ENCODE results near the gene GLRA1.

Gene GLRA1

DNA sequence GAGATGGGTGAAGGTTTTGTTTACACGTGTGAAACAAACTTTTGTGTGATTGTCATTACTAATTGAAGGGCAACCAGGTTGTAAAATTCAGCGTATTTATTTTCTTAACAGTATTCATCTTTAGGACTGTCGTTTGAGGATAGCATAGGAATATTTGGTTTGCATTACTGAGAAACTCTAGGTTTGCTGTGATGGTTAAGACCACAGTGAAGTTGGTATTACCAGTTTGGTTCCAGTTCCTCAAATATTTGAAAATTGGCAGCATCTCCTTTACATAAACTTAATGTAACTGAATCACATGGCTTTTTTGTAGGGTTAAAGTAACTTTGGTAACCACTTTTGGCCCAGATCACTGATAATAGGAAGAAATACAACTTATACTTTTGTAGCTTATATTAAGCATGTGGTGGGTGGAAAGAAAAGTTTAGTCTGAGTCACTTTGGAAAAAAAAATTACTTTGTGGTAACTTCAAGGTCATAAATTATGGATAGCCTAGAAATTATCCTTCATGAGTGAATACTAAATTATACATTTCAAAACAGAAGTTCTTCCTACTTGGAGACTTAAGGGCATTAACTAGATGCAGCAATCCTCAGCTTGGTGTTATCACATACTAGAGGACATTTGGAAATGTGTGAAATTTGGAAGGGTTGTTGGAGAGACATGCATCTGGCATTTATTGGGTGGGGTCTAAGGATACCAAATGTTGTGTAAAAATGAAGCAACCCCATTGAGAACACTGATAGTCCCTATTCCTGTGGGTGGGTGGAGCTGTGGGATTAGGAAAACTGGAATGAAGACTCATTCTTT, 119.0 kb downstream of the GLRA1 start:
- no peak for TF ChIP-seq CTCF (IDR thresholded peaks at IDR 0.05; ENCODE audit: low read depth, low read length)
- no peaks in the 10 kb centered on the region for H3K9me3 ChIP-seq (ENCODE audit: severe bottlenecking)
- H3K36me3 ChIP-seq: peaks cover 87% of the 10 kb centered on the region
- H3K27ac ChIP-seq: no peak overlapping the region
- no peak for DNase-seq
- H3K4me3 ChIP-seq (ENCODE audit: low read depth, low read length): no peak overlapping the region
- no peaks in the 10 kb centered on the region for H3K27me3 ChIP-seq (ENCODE audit: insufficient read depth, low read depth, severe bottlenecking)

DNA sequence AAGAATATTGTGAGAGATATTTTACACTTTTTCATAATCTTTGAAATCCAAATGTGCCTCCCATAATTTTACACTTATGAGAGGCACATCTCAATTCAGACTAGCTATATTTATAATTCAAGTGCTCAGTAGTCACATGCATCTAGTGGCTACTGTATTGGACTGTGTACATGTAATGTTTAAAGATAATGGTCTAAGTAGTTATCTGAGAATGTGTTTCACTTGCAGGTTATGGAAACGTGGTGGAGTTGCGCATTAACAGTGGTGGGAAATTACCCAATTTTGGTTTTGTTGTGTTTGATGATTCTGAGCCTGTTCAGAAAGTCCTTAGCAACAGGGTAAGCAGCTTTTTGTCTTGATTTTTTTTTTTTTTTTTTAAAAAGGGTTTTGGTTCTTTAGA, 124.1 kb downstream of the GLRA1 start:
- H3K4me3 ChIP-seq (ENCODE audit: low read depth, low read length): no peak overlapping the region
- H3K27ac ChIP-seq: no peak overlapping the region
- TF ChIP-seq CTCF (IDR thresholded peaks at IDR 0.05; ENCODE audit: low read depth, low read length): no peak
- no peaks in the 10 kb centered on the region for H3K9me3 ChIP-seq (ENCODE audit: severe bottlenecking)
- no peaks in the 10 kb centered on the region for H3K27me3 ChIP-seq (ENCODE audit: insufficient read depth, low read depth, severe bottlenecking)
- peaks cover 91% of the 10 kb centered on the region for H3K36me3 ChIP-seq
- DNase-seq: no peak

DNA sequence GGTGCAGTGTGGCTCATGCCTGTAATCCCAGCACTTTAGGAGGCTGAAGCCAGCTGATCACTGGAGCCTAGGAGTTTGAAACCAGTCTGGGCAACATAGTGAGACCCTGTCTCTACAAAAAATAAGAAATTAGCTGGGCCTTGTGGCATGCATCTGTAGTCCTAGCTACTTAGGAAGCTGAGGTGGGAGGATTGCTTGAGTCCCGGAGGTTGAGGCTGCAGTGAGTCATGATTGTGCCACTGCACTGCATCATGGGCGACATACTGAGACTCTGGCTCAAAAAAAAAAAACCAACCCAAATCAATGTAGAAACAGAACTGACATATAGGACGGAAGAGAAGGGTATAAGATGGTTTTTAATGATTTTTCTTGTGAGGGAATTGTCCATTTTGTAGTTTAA, 125.2 kb downstream of the GLRA1 start:
- no peak overlapping the region for H3K4me3 ChIP-seq (ENCODE audit: low read depth, low read length)
- H3K27me3 ChIP-seq (ENCODE audit: insufficient read depth, low read depth, severe bottlenecking): no peaks in the 10 kb centered on the region
- no peak overlapping the region for H3K27ac ChIP-seq
- DNase-seq: no peak
- H3K9me3 ChIP-seq (ENCODE audit: severe bottlenecking): no peaks in the 10 kb centered on the region
- no peak for TF ChIP-seq CTCF (IDR thresholded peaks at IDR 0.05; ENCODE audit: low read depth, low read length)
- H3K36me3 ChIP-seq: peaks cover 98% of the 10 kb centered on the region

DNA sequence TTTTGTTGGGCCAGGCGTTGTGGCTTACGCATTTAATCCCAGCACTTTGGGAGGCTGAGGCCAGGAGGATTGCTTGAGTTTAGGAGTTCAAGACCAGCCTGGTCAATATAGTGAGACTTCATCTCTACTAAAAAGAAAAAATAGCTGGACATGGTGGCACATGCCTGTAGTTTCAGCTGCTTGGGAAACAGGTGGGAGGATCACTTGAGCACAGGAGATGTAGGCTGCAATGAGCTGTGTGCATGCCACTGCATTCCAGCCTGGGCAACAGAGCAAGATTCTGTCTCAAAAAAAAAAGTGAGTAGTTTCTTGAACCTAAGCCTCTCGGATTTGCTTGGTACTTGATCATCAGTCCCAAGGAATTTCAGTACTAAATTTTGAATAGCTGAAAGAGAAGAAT, 126.0 kb downstream of the GLRA1 start:
- Histone ChIP-seq H3K27me3 (ENCODE audit: insufficient read depth, low read depth, severe bottlenecking) (no peaks in the 10 kb centered on the region), H3K9me3 (ENCODE audit: severe bottlenecking) (no peaks in the 10 kb centered on the region), H3K27ac (no peak overlapping the region), H3K4me3 (ENCODE audit: low read depth, low read length) (no peak overlapping the region), H3K36me3 (peaks cover 100% of the 10 kb centered on the region)
- DNase-seq: no peak
- TF ChIP-seq CTCF (IDR thresholded peaks at IDR 0.05; ENCODE audit: low read depth, low read length): no peak

- H3K9me3 ChIP-seq (ENCODE audit: severe bottlenecking): no peaks in the 10 kb centered on the region
- no peak for DNase-seq
- H3K36me3 ChIP-seq: peaks cover 100% of the 10 kb centered on the region
- no peak overlapping the region for H3K27ac ChIP-seq
- no peak for TF ChIP-seq CTCF (IDR thresholded peaks at IDR 0.05; ENCODE audit: low read depth, low read length)
- H3K27me3 ChIP-seq (ENCODE audit: insufficient read depth, low read depth, severe bottlenecking): no peaks in the 10 kb centered on the region
- H3K4me3 ChIP-seq (ENCODE audit: low read depth, low read length): no peak overlapping the region
Observed at GRCh38 chr5:151795426-151795825, 129.2 kb downstream of the GLRA1 start.

- Histone ChIP-seq H3K4me3 (ENCODE audit: low read depth, low read length) (no peak overlapping the region), H3K27ac (no peak overlapping the region), H3K27me3 (ENCODE audit: insufficient read depth, low read depth, severe bottlenecking) (no peaks in the 10 kb centered on the region), H3K9me3 (ENCODE audit: severe bottlenecking) (no peaks in the 10 kb centered on the region), H3K36me3 (peaks cover 100% of the 10 kb centered on the region)
- TF ChIP-seq CTCF (IDR thresholded peaks at IDR 0.05; ENCODE audit: low read depth, low read length): no peak
- no peak for DNase-seq
Observed at GRCh38 chr5:151793358-151793757, 131.3 kb downstream of the GLRA1 start.

Data from WERI-Rb-1 (cell line).